ENCODE results near the gene SLC25A45.

DNA sequence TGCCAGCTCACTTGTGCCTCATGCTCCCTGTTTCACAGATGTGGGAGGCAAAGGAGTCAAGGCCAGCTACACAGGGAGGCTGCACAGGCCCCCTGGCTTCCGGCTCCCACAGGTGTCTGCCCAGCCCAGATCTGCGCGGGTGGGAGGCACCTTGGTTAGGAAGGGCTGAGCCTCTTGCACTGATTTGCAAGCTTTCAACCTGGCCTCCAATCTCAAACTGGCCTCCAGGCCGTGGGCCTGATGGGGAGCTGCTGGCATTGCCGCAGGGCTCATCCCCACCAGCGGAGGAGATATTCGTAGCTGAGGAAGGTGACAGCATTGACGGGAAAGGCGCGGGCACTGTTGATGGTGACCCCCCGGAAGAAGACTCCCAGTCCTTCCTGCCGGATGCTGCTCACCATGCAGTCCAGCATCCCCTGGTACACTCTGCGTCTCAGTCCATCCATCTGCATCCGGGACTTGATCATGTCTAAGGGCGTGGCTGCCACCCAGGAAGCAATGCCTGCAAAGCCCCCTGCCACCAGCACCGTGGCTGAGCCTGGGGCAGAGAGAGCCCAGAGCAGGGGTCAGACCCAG lies 6.2 kb downstream of the SLC25A45 start:
- TF ChIP-seq, protein P1, sequence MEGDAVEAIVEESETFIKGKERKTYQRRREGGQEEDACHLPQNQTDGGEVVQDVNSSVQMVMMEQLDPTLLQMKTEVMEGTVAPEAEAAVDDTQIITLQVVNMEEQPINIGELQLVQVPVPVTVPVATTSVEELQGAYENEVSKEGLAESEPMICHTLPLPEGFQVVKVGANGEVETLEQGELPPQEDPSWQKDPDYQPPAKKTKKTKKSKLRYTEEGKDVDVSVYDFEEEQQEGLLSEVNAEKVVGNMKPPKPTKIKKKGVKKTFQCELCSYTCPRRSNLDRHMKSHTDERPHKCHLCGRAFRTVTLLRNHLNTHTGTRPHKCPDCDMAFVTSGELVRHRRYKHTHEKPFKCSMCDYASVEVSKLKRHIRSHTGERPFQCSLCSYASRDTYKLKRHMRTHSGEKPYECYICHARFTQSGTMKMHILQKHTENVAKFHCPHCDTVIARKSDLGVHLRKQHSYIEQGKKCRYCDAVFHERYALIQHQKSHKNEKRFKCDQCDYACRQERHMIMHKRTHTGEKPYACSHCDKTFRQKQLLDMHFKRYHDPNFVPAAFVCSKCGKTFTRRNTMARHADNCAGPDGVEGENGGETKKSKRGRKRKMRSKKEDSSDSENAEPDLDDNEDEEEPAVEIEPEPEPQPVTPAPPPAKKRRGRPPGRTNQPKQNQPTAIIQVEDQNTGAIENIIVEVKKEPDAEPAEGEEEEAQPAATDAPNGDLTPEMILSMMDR (IDR thresholded peaks at IDR 0.05), result no peak
- TF ChIP-seq POLR2A (IDR thresholded peaks at IDR 0.05), result no peak

All from heart left ventricle (tissue), 13 donors.